GM19193 (cell line): Measurements from ENCODE around the gene LSM4.

ENCODE experiments used
- POLR2A ChIP-seq: IDR thresholded peaks from 4 replicates; pipeline ENCODE4 v1.6.1; 2011; ENCODE audit not compliant: insufficient read depth, insufficient read length; ENCODE audit errors: extremely low read depth

LSM4 gene

GRCh38 chr19:18320865-18321733 lies 1.8 kb downstream of the LSM4 start:
- no peak for TF ChIP-seq POLR2A

GRCh38 chr19:18319591-18320135 lies 3.2 kb downstream of the LSM4 start:
- TF ChIP-seq POLR2A = no peak

GRCh38 chr19:18317961-18318800 lies 4.7 kb downstream of the LSM4 start:
- TF ChIP-seq POLR2A = no peak

GRCh38 chr19:18313398-18313797 lies 9.5 kb downstream of the LSM4 start:
- TF ChIP-seq POLR2A = no peak

GRCh38 chr19:18312092-18312534 lies 10.8 kb downstream of the LSM4 start:
- TF ChIP-seq POLR2A = no peak

GRCh38 chr19:18311502-18312091 lies 11.3 kb downstream of the LSM4 start:
- no peak for TF ChIP-seq POLR2A

GRCh38 chr19:18310966-18311365 lies 11.9 kb downstream of the LSM4 start:
- TF ChIP-seq POLR2A = no peak

- TF ChIP-seq POLR2A = no peak
Measured at GRCh38 chr19:18310118-18310909, 12.6 kb downstream of the LSM4 start.

- no peak for TF ChIP-seq POLR2A
Measured at GRCh38 chr19:18309525-18310064, 13.3 kb downstream of the LSM4 start.

GRCh38 chr19:18308948-18309325 lies 13.9 kb downstream of the LSM4 start:
- no peak for TF ChIP-seq POLR2A

GRCh38 chr19:18308051-18308947 lies 14.6 kb downstream of the LSM4 start:
- no peak for TF ChIP-seq POLR2A

GRCh38 chr19:18307271-18307681 lies 15.6 kb downstream of the LSM4 start:
- TF ChIP-seq POLR2A = no peak

GRCh38 chr19:18306888-18307260 lies 16.0 kb downstream of the LSM4 start:
- no peak for TF ChIP-seq POLR2A
